Uterus (tissue), 2 donors: Measurements from ENCODE around the gene PBXIP1.

ENCODE experiments used
- POLR2A ChIP-seq, 2 donors: fragments of 450-650 bp; IDR thresholded peaks; one replicate each; pipeline ENCODE4 v1.6.1; 2016; ENCODE audit warnings: antibody characterized with exemption in 2 of 2, mild to moderate bottlenecking in 1 of 2, moderate library complexity in 1 of 2
- TF ChIP-seq, protein P1 (sequence below), 4 experiments: fragments of 200-600 bp in 2 of 4; fragments of 450-650 bp in 2 of 4; sonication (generic) in 2 of 4; IDR thresholded peaks; one replicate each; pipeline ENCODE4 v1.5.1; 2016 to 2019; ENCODE audit warnings: antibody characterized with exemption in 4 of 4, mild to moderate bottlenecking in 2 of 4, moderate library complexity in 1 of 4

DNA sequence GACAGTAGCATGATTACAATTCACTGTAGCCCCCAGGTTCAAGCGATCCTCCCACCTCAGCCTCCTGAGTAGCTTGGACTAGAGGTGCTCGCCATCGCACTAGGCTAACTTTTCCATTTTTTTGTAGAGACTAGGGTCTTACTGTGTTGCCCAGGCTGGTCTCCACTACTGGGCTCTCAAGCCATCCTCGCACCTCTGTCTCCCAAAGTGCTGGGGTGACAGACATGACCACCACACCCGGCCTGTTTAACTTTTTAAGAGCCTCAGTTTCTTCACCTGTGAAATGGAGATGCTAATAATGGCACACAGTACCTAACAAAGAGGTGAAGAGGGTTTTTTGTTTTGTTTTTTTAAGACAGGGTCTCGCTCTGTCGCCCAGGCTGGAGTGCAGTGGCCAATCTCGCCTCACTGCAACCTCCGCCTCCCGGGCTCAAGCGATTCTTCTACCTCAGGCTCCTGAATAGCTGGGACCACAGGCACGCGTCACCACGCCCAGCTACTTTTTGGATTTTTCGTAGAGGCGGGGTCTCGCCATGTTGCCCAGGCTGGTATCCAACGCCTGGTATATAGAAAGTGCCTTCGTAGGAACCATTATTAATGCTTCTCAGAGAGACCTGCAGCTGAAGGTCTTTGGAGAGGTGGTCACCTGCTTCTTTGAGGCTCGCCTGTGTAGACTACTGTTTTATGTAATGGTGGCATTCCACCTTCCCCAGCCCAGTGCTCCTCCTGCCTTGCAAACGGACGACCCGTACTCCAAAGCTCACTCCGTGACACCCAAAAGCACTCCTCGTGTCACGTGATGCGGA is 19.9 kb downstream of the PBXIP1 start:
- TF ChIP-seq POLR2A (IDR thresholded peaks at IDR 0.05): no peak
- TF ChIP-seq, protein P1, sequence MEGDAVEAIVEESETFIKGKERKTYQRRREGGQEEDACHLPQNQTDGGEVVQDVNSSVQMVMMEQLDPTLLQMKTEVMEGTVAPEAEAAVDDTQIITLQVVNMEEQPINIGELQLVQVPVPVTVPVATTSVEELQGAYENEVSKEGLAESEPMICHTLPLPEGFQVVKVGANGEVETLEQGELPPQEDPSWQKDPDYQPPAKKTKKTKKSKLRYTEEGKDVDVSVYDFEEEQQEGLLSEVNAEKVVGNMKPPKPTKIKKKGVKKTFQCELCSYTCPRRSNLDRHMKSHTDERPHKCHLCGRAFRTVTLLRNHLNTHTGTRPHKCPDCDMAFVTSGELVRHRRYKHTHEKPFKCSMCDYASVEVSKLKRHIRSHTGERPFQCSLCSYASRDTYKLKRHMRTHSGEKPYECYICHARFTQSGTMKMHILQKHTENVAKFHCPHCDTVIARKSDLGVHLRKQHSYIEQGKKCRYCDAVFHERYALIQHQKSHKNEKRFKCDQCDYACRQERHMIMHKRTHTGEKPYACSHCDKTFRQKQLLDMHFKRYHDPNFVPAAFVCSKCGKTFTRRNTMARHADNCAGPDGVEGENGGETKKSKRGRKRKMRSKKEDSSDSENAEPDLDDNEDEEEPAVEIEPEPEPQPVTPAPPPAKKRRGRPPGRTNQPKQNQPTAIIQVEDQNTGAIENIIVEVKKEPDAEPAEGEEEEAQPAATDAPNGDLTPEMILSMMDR (IDR thresholded peaks at IDR 0.05): no peak
